ENCODE measurements around the gene MED12L.
A peak's percentile ranks its signal among the peaks of the same experiment; 100 is the strongest.

MED12L gene

GRCh38 chr3:151379083-151379734, 293.7 kb downstream of the MED12L start:
- no peak overlapping the region for H3K4me3 ChIP-seq (ENCODE audit: low read depth, low read length)
- TF ChIP-seq CTCF (IDR thresholded peaks at IDR 0.05; ENCODE audit: low read depth, low read length), result peak; percentile 57

GRCh38 chr3:151382671-151383070, 297.2 kb downstream of the MED12L start:
- H3K4me3 ChIP-seq (ENCODE audit: low read depth, low read length), result no peak overlapping the region
- TF ChIP-seq CTCF (IDR thresholded peaks at IDR 0.05; ENCODE audit: low read depth, low read length), result no peak

GRCh38 chr3:151383111-151383510, 297.6 kb downstream of the MED12L start:
- no peak overlapping the region for H3K4me3 ChIP-seq (ENCODE audit: low read depth, low read length)
- no peak for TF ChIP-seq CTCF (IDR thresholded peaks at IDR 0.05; ENCODE audit: low read depth, low read length)

GRCh38 chr3:151383956-151384355, 298.5 kb downstream of the MED12L start:
- TF ChIP-seq CTCF (IDR thresholded peaks at IDR 0.05; ENCODE audit: low read depth, low read length), result no peak
- H3K4me3 ChIP-seq (ENCODE audit: low read depth, low read length), result no peak overlapping the region

GRCh38 chr3:151384741-151385174, 299.3 kb downstream of the MED12L start, which contains the start of gene P2RY12:
P2RY12 (minus strand) TSS chr3:151384753; CDS start chr3:151338845, 45,908 bp downstream.
- no peak within 1 kb of the TSS for H3K4me3 ChIP-seq (ENCODE audit: low read depth, low read length)
- no peak for TF ChIP-seq CTCF (IDR thresholded peaks at IDR 0.05; ENCODE audit: low read depth, low read length)

DNA sequence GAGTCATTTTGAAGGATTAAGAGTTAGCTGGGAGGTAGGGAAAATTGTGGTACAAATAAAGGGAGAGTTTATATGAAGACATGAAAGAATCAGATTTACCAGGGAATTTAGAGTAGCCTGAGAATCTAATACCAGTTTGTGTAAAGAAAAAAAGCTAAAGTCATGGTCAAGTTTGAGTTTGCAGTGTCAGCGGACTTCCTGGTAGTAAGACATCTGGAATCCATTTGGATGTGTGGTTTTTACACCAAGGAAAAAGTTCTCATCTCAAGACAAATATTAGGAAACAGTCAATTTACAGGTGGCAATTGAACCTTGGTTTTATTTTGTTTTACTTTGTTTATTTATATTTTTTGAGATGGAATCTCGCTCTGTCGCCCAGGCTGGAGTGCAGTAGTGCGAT, 300.6 kb downstream of the MED12L start:
- no peak overlapping the region for H3K4me3 ChIP-seq (ENCODE audit: low read depth, low read length)
- TF ChIP-seq CTCF (IDR thresholded peaks at IDR 0.05; ENCODE audit: low read depth, low read length), result no peak

DNA sequence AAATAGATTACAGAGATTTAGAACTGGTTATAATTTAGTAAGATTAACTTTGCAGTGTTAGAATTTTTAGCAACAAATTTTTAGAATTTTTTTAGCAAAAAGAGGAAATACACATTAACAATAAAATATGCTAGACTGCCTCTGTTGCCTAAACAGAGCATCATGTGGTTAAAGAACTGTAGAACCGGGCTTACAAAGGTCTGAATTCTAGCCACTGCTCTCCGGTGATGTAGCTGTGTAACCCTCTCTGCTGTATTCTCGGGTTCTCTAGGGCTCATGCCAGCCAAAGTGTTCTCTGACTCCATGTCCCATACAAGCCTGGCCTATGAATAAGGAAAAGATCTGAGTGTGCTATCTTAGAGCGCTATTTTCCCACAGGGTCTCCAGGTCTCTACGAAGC, 302.0 kb downstream of the MED12L start:
- no peak overlapping the region for H3K4me3 ChIP-seq (ENCODE audit: low read depth, low read length)
- TF ChIP-seq CTCF (IDR thresholded peaks at IDR 0.05; ENCODE audit: low read depth, low read length), result no peak
